Transverse colon (tissue), 4 donors: Measurements from ENCODE around the gene ESAM. TPM values are rescaled to one million over a fixed set of nuclear protein-coding genes. Genes with fewer than 3 reads are reported as not detected.

Source experiments
- DNase-seq: peaks from one replicate; pipeline ENCODE4 v3.0.0-alpha.2; 2019
- H3K27ac ChIP-seq, 4 donors: fragments of 200-600 bp; sonication (generic); 2 replicates each; pipeline ENCODE4 v1.5.1; 2016 to 2018; ENCODE audit warnings: inconsistent platforms in 4 of 4
- H3K27me3 ChIP-seq: fragments of 200-600 bp; sonication (generic); 2 replicates; pipeline ENCODE4 v1.5.1; 2017; ENCODE audit warnings: inconsistent platforms
- H3K36me3 ChIP-seq, 4 donors: fragments of 200-600 bp; sonication (generic); 2 replicates each; pipeline ENCODE4 v1.5.1; 2017 to 2019; ENCODE audit warnings: inconsistent platforms in 4 of 4
- H3K4me1 ChIP-seq, 4 donors: fragments of 200-600 bp; sonication (generic); 2 replicates each; pipeline ENCODE4 v1.5.1; 2017 to 2020; ENCODE audit warnings: inconsistent platforms in 4 of 4
- H3K4me3 ChIP-seq, 4 donors: fragments of 200-600 bp; sonication (generic); 1 replicate in 1 of 4; 2 replicates in 3 of 4; pipeline versions ENCODE4 v1.5.1 to v1.6.1; 2017 to 2019; ENCODE audit warnings: inconsistent platforms in 4 of 4
- H3K9me3 ChIP-seq, 2 donors: fragments of 200-600 bp; sonication (generic); 2 replicates each; pipeline ENCODE4 v1.5.1; 2017 to 2019; ENCODE audit warnings: inconsistent platforms in 2 of 2
- CTCF ChIP-seq, 5 experiments: fragments of 200-600 bp in 3 of 5; fragments of 450-650 bp in 2 of 5; sonication (generic) in 3 of 5; IDR thresholded peaks; 1 replicate in 2 of 5; 2 replicates in 3 of 5; pipeline ENCODE4 v1.5.1; 2016 to 2017; ENCODE audit warnings: antibody characterized with exemption in 5 of 5, inconsistent platforms in 3 of 5, mild to moderate bottlenecking in 2 of 5, moderate library complexity in 1 of 5
- EP300 ChIP-seq: sonication (generic); formaldehyde crosslinking; IDR thresholded peaks from one replicate; pipeline ENCODE4 v1.6.1; 2017; ENCODE audit warnings: antibody characterized with exemption, low read depth
- POLR2A ChIP-seq: fragments of 450-650 bp; IDR thresholded peaks from one replicate; pipeline ENCODE4 v1.6.1; 2016; ENCODE audit warnings: antibody characterized with exemption, mild to moderate bottlenecking, moderate library complexity
- POLR2AphosphoS5 ChIP-seq, 3 donors: sonication (generic); formaldehyde crosslinking; IDR thresholded peaks; one replicate each; pipeline ENCODE4 v1.6.1; 2016; ENCODE audit warnings: antibody characterized with exemption in 3 of 3
- WGBS, 2 donors: methylation state at CpG; one replicate each; pipeline ENCODE4 v1.1.5; 2018; ENCODE audit warnings: low coverage in 1 of 2; 5-methylcytosine and 5-hydroxymethylcytosine counted together
- in situ Hi-C, 4 donors: fragments of 200-750 bp; cut with MboI; loops; one replicate each; pipeline versions ENCODE4 v1.15.0 to v1.15.1; 2017; ENCODE audit warnings: low sequenced_read_pairs in 3 of 4, low pct_ligation_motif_present in 1 of 4, low pct_unique_long_range_greater_than_20kb in 1 of 4
- intact Hi-C: fragments of 100-400 bp; cut with DNase I; formaldehyde crosslinking; loops from one replicate; pipeline ENCODE4 v1.15.1; 2023; ENCODE audit warnings: low total_unique reads
- total RNA-seq, 4 donors: library from RNA; depleted of rRNA; stranded (reverse); fragments of >200 nt; gene quantifications; one replicate each; pipeline ENCODE4 v1.1.0, GENCODE V29; 2016

Gene ESAM
- total RNA-seq, 4 donors from 2014 or later = 5.8 to 10.1 (median 6.5) TPM

GRCh38 chr11:124769806-124770774 lies 8.0 kb upstream of the ESAM start:
- intact Hi-C loops = no loop called here

GRCh38 chr11:124768914-124769313 lies 6.8 kb upstream of the ESAM start:
- H3K9me3 ChIP-seq = no peaks in the 10 kb centered on the region
- H3K36me3 ChIP-seq = peaks cover 0 to 17% (median 0%) of the 10 kb centered on the region in 4 donors
- intact Hi-C loops (no loop called here), in situ Hi-C loops (loop anchor here in 2 of 4 donors (10.0 to 25.0 kb wide), 3 partner anchors 66 to 107 kb away; partner anchors contain the start of genes SIAE (in 1 of the 2) and SPA17 (in 1 of the 2))
- peak; percentile 57 for DNase-seq
- WGBS, 2 donors = 53 to 64% methylated on average over 4 to 8 of the region's 8 CpGs
- no peaks in the 10 kb centered on the region for H3K27me3 ChIP-seq
- TF ChIP-seq POLR2A = no peak
- no peak overlapping the region for H3K4me3 ChIP-seq
- H3K27ac ChIP-seq = peak overlapping the region in 3 of 4 donors; percentile 43 to 59 (median 57)
- H3K4me1 ChIP-seq = peaks cover 0 to 13% (median 4%) of the 10 kb centered on the region in 4 donors

More at GRCh38 chr11:124769806-124770774, 8.0 kb upstream of the ESAM start:
- Histone ChIP-seq H3K9me3 (no peaks in the 10 kb centered on the region), H3K27ac (peak overlapping the region in 3 of 4 donors; percentile 43 to 59 (median 57)), H3K36me3 (peaks cover 0 to 17% (median 0%) of the 10 kb centered on the region in 4 donors), H3K4me3 (no peak overlapping the region), H3K4me1 (peaks cover 0 to 11% (median 3%) of the 10 kb centered on the region in 4 donors), H3K27me3 (no peaks in the 10 kb centered on the region)
- DNase-seq = no peak
- WGBS, 2 donors = 96% methylated on average over 4 to 8 of the region's 8 CpGs
- in situ Hi-C loops = loop anchor here in 2 of 4 donors (10.0 to 25.0 kb wide), 3 partner anchors 65 to 108 kb away; partner anchors contain the start of genes SIAE (in 1 of the 2) and SPA17 (in 1 of the 2)
- TF ChIP-seq EP300 = no peak
- TF ChIP-seq CTCF (IDR thresholded peaks at IDR 0.05) = no peak
- TF ChIP-seq POLR2A = no peak
- TF ChIP-seq POLR2AphosphoS5 (IDR thresholded peaks at IDR 0.05) = no peak

- Histone ChIP-seq H3K36me3 (peaks cover 0 to 10% (median 0%) of the 10 kb centered on the region in 4 donors), H3K27ac (no peak overlapping the region), H3K9me3 (no peaks in the 10 kb centered on the region), H3K4me1 (peaks cover 0 to 34% (median 19%) of the 10 kb centered on the region in 4 donors), H3K4me3 (no peak overlapping the region), H3K27me3 (peaks cover 19% of the 10 kb centered on the region)
- in situ Hi-C loops = loop anchor here in 2 of 4 donors (10.0 to 25.0 kb wide), 3 partner anchors 69 to 104 kb away; partner anchors contain the start of genes SIAE (in 1 of the 2) and SPA17 (in 1 of the 2)
- TF ChIP-seq POLR2AphosphoS5 (IDR thresholded peaks at IDR 0.05) (no peak), POLR2A (no peak), EP300 (no peak), CTCF (IDR thresholded peaks at IDR 0.05) (no peak)
- no peak for DNase-seq
- 80 to 98% methylated on average over 1 to 2 of the region's 2 CpGs for WGBS, 2 donors
- intact Hi-C loops = no loop called here
These were observed 4.1 kb upstream of the ESAM start for GRCh38 chr11:124766156-124766555.

- Histone ChIP-seq H3K9me3 (no peaks in the 10 kb centered on the region), H3K27me3 (peaks cover 46% of the 10 kb centered on the region), H3K4me1 (peaks cover 10 to 47% (median 34%) of the 10 kb centered on the region in 4 donors), H3K27ac (peak overlapping the region; percentile 83 to 87 (median 86)), H3K4me3 (peak overlapping the region; percentile 42 to 66 (median 54)), H3K36me3 (peaks cover 0 to 10% (median 0%) of the 10 kb centered on the region in 4 donors)
- in situ Hi-C loops (loop anchor here (5.0 to 25.0 kb wide), 4 partner anchors 71 to 101 kb away; partner anchors contain the start of genes SIAE (in 3 of the 4) and SPA17 (in 3 of the 4)), intact Hi-C loops (loop anchor here (2.0 to 5.0 kb wide), 2 partner anchors 74 to 91 kb away; partner anchors contain the start of genes SIAE and SPA17)
- 7 to 8% methylated on average over 4 to 21 of the region's 21 CpGs for WGBS, 2 donors
- peak; percentile 91 for DNase-seq
- no peak for TF ChIP-seq EP300
- peak; percentile 75 to 84 (median 80) for TF ChIP-seq CTCF (IDR thresholded peaks at IDR 0.05)
These were observed 1.3 kb upstream of the ESAM start for GRCh38 chr11:124763156-124763947.
